Liver (tissue), 9 donors: ENCODE measurements around the gene HRH3. TPM values are rescaled to one million over a fixed set of nuclear protein-coding genes. Genes with fewer than 3 reads are reported as not detected.

ENCODE experiments used
- DNase-seq: peaks from one replicate; pipeline ENCODE4 v3.0.0-alpha.2; 2017; ENCODE audit warnings: low spot score
- H3K27ac ChIP-seq, 2 donors: one replicate each; pipeline ENCODE4 v1.7.0; 2013; ENCODE audit warnings: inconsistent platforms in 2 of 2, low read length in 2 of 2, control low read depth in 1 of 2, low read depth in 1 of 2, mild to moderate bottlenecking in 1 of 2
- H3K27me3 ChIP-seq, 4 donors: one replicate each; pipeline versions ENCODE4 v1.6.1 to v1.7.0; 2013; ENCODE audit warnings: low read length in 3 of 4, inconsistent platforms in 1 of 4, mild to moderate bottlenecking in 1 of 4, moderate library complexity in 1 of 4; ENCODE audit not compliant: control insufficient read depth in 4 of 4, insufficient read depth in 4 of 4
- H3K36me3 ChIP-seq, 4 donors: one replicate each; pipeline versions ENCODE4 v1.6.1 to v1.7.0; 2013; ENCODE audit warnings: low read length in 3 of 4, mild to moderate bottlenecking in 3 of 4, low read depth in 1 of 4, moderate library complexity in 1 of 4; ENCODE audit not compliant: control insufficient read depth in 4 of 4, insufficient read depth in 3 of 4
- H3K4me1 ChIP-seq, 4 donors: one replicate each; pipeline versions ENCODE4 v1.6.1 to v1.7.0; 2013; ENCODE audit warnings: low read length in 3 of 4, mild to moderate bottlenecking in 3 of 4, moderate library complexity in 1 of 4; ENCODE audit not compliant: control insufficient read depth in 4 of 4, insufficient read depth in 4 of 4
- H3K4me3 ChIP-seq, 3 donors: one replicate each; pipeline versions ENCODE4 v1.6.1 to v1.7.0; 2013; ENCODE audit warnings: low read length in 3 of 3, control low read depth in 1 of 3, low read depth in 1 of 3, mild to moderate bottlenecking in 1 of 3
- H3K9ac ChIP-seq, 2 donors: one replicate each; pipeline ENCODE4 v1.7.0; 2013; ENCODE audit warnings: low read length in 2 of 2, mild to moderate bottlenecking in 2 of 2, moderate library complexity in 2 of 2, control low read depth in 1 of 2, low read depth in 1 of 2
- H3K9me3 ChIP-seq, 4 donors: one replicate each; pipeline versions ENCODE4 v1.6.1 to v1.7.0; 2013; ENCODE audit warnings: low read length in 3 of 4; ENCODE audit not compliant: control insufficient read depth in 4 of 4
- EGR1 ChIP-seq, 2 donors: IDR thresholded peaks; 2 replicates each; pipeline ENCODE4 v1.6.1; 2016 to 2018; ENCODE audit warnings: antibody characterized with exemption in 2 of 2, low read depth in 2 of 2
- FOXA1 ChIP-seq: IDR thresholded peaks from 2 replicates; pipeline ENCODE4 v1.6.1; 2016; ENCODE audit warnings: antibody characterized with exemption
- FOXA2 ChIP-seq: IDR thresholded peaks from 2 replicates; pipeline ENCODE4 v1.6.1; 2016; ENCODE audit warnings: antibody characterized with exemption
- GABPA ChIP-seq, 2 donors: IDR thresholded peaks in 1 of 2; conservative IDR thresholded peaks in 1 of 2; 2 replicates each; pipeline ENCODE4 v1.6.1; 2016; ENCODE audit warnings: antibody characterized with exemption in 2 of 2, mild to moderate bottlenecking in 1 of 2, moderate library complexity in 1 of 2
- HNF4A ChIP-seq, 2 donors: conservative IDR thresholded peaks; 2 replicates each; pipeline ENCODE4 v1.6.1; 2016; ENCODE audit warnings: antibody characterized with exemption in 2 of 2, mild to moderate bottlenecking in 2 of 2
- JUND ChIP-seq, 2 donors: IDR thresholded peaks; 2 replicates each; pipeline ENCODE4 v1.6.1; 2016; ENCODE audit warnings: antibody characterized with exemption in 2 of 2
- NR2F2 ChIP-seq: IDR thresholded peaks from 2 replicates; pipeline ENCODE4 v1.6.1; 2016; ENCODE audit warnings: antibody characterized with exemption
- RXRA ChIP-seq, 2 donors: IDR thresholded peaks; 2 replicates each; pipeline ENCODE4 v1.6.1; 2017 to 2018; ENCODE audit warnings: antibody characterized with exemption in 2 of 2, mild to moderate bottlenecking in 1 of 2
- SP1 ChIP-seq: IDR thresholded peaks from 2 replicates; pipeline ENCODE4 v1.6.1; 2018; ENCODE audit warnings: antibody characterized with exemption, mild to moderate bottlenecking
- TAF1 ChIP-seq: conservative IDR thresholded peaks from 2 replicates; pipeline ENCODE4 v1.6.1; 2016; ENCODE audit warnings: antibody characterized with exemption, mild to moderate bottlenecking
- YY1 ChIP-seq: IDR thresholded peaks from 2 replicates; pipeline ENCODE4 v1.6.1; 2016; ENCODE audit warnings: antibody characterized with exemption, mild to moderate bottlenecking
- WGBS: extraction: QIAGEN DNeasy Blood & Tissue Kit; methylation state at CpG from one replicate; pipeline ENCODE4 v1.1.7; 2013; 5-methylcytosine and 5-hydroxymethylcytosine counted together
- polyA plus RNA-seq, 2 donors: library from polyadenylated mRNA; stranded (reverse) in 1 of 2; unstranded in 1 of 2; fragments of 200-250 nt in 1 of 2; fragments of >200 nt in 1 of 2; fragmentation: Nextera tagmentation in 1 of 2; extraction: Ambion mirVana in 1 of 2; gene quantifications; one replicate each; pipeline versions ENCODE4 v1.2.1 to v1.2.3, GENCODE V29; 2013 to 2015
- total RNA-seq, 2 donors: library from RNA; depleted of rRNA; stranded (reverse); fragments of >200 nt; gene quantifications; one replicate each; pipeline ENCODE4 v1.2.3, GENCODE V29; 2014
- TF ChIP-seq, protein P1 (sequence below): IDR thresholded peaks from 2 replicates; pipeline ENCODE4 v1.6.1; 2016; ENCODE audit warnings: antibody characterized with exemption
- TF ChIP-seq, protein P2 (sequence below): IDR thresholded peaks from 2 replicates; pipeline ENCODE4 v1.6.1; 2016; ENCODE audit warnings: antibody characterized with exemption
- TF ChIP-seq, protein P3 (sequence below): IDR thresholded peaks from 2 replicates; pipeline ENCODE4 v1.6.1; 2016; ENCODE audit warnings: antibody characterized with exemption
- TF ChIP-seq, protein P4 (sequence below): fragments of 150-350 bp; IDR thresholded peaks from 2 replicates; pipeline ENCODE4 v1.5.1; 2017; ENCODE audit warnings: improper control_type of control experiment, low read depth, low read length; ENCODE audit not compliant: missing input control
- TF ChIP-seq, protein P5 (sequence below): IDR thresholded peaks from 2 replicates; pipeline ENCODE4 v1.6.1; 2016; ENCODE audit warnings: antibody characterized with exemption, mild to moderate bottlenecking
- donor health status: healthy.
- donor health status: healthy.
- donor health status: healthy.
- donor health status: healthy.
- donor health status: healthy.

HRH3 gene
- total and polyA plus RNA-seq, 4 donors: not detected

DNA sequence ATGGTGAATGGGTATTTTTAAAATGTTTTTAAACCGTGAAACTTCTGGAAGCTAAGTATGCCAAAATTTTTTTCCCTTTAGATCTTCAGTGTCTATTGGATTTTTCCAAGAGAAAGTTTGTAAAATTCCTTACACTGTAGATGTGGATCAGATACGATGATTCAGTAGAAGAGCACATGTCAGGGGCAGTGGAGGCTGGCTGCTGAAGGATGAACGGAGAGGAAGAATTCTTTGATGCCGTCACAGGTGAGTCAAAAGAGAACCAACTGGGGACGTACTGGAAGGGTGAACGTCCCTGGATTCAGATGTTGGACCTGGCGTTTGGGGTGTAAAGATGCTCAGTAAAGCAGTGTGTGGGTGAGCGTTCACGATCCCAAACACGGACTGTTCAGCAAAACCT lies 35.9 kb upstream of the HRH3 start:
- no peaks in the 10 kb centered on the region for H3K9me3 ChIP-seq
- WGBS: 98% methylated on average over 10 of the region's 10 CpGs
- DNase-seq: no peak
- TF ChIP-seq, protein P1, sequence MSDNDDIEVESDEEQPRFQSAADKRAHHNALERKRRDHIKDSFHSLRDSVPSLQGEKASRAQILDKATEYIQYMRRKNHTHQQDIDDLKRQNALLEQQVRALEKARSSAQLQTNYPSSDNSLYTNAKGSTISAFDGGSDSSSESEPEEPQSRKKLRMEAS: no peak
- TF ChIP-seq HNF4A (conservative IDR thresholded peaks at IDR 0.05): no peak
- TF ChIP-seq EGR1 (IDR thresholded peaks at IDR 0.05; ENCODE audit: low read depth in 2 of 2): no peak
- TF ChIP-seq, protein P2, sequence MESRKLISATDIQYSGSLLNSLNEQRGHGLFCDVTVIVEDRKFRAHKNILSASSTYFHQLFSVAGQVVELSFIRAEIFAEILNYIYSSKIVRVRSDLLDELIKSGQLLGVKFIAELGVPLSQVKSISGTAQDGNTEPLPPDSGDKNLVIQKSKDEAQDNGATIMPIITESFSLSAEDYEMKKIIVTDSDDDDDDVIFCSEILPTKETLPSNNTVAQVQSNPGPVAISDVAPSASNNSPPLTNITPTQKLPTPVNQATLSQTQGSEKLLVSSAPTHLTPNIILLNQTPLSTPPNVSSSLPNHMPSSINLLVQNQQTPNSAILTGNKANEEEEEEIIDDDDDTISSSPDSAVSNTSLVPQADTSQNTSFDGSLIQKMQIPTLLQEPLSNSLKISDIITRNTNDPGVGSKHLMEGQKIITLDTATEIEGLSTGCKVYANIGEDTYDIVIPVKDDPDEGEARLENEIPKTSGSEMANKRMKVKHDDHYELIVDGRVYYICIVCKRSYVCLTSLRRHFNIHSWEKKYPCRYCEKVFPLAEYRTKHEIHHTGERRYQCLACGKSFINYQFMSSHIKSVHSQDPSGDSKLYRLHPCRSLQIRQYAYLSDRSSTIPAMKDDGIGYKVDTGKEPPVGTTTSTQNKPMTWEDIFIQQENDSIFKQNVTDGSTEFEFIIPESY: no peak
- TF ChIP-seq NR2F2: no peak
- no peak for TF ChIP-seq SP1
- no peak for TF ChIP-seq TAF1
- TF ChIP-seq, protein P3, sequence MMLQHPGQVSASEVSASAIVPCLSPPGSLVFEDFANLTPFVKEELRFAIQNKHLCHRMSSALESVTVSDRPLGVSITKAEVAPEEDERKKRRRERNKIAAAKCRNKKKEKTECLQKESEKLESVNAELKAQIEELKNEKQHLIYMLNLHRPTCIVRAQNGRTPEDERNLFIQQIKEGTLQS: no peak
- TF ChIP-seq GABPA (IDR thresholded peaks at IDR 0.05 in 1 of 2, conservative IDR thresholded peaks at IDR 0.05 in 1 of 2): no peak
- TF ChIP-seq FOXA1: no peak
- no peak for TF ChIP-seq RXRA (IDR thresholded peaks at IDR 0.05)
- TF ChIP-seq FOXA2: no peak
- no peak for TF ChIP-seq JUND (IDR thresholded peaks at IDR 0.05)
- TF ChIP-seq, protein P4, sequence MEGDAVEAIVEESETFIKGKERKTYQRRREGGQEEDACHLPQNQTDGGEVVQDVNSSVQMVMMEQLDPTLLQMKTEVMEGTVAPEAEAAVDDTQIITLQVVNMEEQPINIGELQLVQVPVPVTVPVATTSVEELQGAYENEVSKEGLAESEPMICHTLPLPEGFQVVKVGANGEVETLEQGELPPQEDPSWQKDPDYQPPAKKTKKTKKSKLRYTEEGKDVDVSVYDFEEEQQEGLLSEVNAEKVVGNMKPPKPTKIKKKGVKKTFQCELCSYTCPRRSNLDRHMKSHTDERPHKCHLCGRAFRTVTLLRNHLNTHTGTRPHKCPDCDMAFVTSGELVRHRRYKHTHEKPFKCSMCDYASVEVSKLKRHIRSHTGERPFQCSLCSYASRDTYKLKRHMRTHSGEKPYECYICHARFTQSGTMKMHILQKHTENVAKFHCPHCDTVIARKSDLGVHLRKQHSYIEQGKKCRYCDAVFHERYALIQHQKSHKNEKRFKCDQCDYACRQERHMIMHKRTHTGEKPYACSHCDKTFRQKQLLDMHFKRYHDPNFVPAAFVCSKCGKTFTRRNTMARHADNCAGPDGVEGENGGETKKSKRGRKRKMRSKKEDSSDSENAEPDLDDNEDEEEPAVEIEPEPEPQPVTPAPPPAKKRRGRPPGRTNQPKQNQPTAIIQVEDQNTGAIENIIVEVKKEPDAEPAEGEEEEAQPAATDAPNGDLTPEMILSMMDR: no peak
- no peak for TF ChIP-seq YY1
- TF ChIP-seq, protein P5, sequence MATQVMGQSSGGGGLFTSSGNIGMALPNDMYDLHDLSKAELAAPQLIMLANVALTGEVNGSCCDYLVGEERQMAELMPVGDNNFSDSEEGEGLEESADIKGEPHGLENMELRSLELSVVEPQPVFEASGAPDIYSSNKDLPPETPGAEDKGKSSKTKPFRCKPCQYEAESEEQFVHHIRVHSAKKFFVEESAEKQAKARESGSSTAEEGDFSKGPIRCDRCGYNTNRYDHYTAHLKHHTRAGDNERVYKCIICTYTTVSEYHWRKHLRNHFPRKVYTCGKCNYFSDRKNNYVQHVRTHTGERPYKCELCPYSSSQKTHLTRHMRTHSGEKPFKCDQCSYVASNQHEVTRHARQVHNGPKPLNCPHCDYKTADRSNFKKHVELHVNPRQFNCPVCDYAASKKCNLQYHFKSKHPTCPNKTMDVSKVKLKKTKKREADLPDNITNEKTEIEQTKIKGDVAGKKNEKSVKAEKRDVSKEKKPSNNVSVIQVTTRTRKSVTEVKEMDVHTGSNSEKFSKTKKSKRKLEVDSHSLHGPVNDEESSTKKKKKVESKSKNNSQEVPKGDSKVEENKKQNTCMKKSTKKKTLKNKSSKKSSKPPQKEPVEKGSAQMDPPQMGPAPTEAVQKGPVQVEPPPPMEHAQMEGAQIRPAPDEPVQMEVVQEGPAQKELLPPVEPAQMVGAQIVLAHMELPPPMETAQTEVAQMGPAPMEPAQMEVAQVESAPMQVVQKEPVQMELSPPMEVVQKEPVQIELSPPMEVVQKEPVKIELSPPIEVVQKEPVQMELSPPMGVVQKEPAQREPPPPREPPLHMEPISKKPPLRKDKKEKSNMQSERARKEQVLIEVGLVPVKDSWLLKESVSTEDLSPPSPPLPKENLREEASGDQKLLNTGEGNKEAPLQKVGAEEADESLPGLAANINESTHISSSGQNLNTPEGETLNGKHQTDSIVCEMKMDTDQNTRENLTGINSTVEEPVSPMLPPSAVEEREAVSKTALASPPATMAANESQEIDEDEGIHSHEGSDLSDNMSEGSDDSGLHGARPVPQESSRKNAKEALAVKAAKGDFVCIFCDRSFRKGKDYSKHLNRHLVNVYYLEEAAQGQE: no peak
- no peak overlapping the region for H3K4me3 ChIP-seq
- H3K27ac ChIP-seq: no peak overlapping the region
- H3K27me3 ChIP-seq: no peaks in the 10 kb centered on the region
- peaks cover 2 to 36% (median 17%) of the 10 kb centered on the region in 4 donors for H3K36me3 ChIP-seq
- no peaks in the 10 kb centered on the region for H3K4me1 ChIP-seq
- no peak overlapping the region for H3K9ac ChIP-seq
